A172 (cell line): ENCODE results near the gene ONECUT1. TPM values are rescaled to one million over a fixed set of nuclear protein-coding genes. Genes with fewer than 3 reads are reported as not detected.

Source experiments
- DNase-seq: peaks from one replicate; pipeline ENCODE4 v3.0.0-alpha.2; 2015; ENCODE audit warnings: low spot score
- total RNA-seq: library from RNA; depleted of rRNA; stranded (reverse); fragments of >200 nt; shearing (Covaris generic); gene quantifications from 2 replicates; pipeline ENCODE4 v1.2.3, GENCODE V29; 2014

ONECUT1 gene
- total RNA-seq, 1 experiment from 2014 or later = not detected

DNA sequence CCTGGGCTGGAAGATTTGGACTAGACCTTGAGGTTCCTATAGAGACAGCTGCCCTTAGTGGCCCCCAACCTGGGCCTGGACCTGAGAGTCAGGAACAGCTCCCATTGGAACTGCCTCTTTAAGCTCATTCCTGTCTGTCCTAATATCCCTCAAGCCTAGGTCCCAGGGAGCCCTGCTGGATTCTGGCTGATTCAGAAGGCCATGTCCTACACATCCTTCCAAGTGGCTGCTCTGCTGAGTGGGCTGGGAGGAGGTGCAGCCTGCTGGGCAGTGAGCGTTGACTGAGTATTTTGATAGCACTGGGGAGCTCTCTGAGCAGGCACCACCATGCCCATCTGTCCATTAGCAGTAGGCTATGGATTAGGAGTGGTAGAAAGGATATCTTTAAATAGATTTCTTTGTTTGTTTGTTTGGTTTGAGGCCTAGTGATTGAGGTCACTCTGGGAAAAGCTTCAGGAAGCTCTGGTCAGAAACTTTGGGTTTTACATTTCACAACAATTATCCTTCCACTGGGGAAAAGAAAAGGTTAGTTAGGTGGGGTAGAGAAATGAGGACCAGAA lies 56.4 kb downstream of the ONECUT1 start:
- DNase-seq = no peak

DNA sequence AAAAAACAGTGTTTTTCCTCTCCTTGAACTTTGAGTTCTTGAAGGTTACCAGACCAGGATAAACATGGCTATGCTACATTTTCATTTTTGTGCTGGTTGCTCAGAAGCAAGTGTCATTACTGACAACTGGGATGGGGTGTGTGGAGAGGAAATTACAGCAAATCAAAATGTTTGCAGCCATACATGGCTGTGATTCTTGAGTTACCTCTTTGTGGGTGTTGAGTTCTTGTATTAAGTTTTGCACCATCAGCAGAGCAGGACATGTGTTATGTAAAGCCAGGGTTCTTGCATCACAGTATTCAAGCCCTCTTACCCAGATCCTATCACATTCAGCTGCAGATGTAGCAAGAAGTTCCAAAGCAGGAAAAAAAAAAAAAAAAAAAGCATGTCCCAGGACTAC lies 57.0 kb downstream of the ONECUT1 start:
- no peak for DNase-seq

DNA sequence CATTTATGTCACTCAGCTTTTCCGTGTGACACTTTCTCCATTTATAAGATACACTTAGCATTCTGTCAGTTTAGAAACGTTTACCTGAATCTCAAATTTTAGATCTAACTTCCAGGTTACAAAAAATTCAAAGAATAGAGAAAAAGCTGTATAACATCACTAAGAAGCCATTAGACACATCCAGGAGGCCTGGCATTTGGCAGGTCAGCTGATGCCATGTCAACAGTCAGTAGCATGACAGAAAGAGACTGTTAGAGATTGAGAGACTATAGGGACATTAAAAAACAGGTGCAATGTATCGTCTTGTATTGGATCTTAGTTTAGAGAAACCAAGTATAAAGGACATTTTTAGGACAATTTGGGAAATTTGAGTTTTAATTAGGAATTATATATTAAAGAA lies 57.6 kb downstream of the ONECUT1 start:
- no peak for DNase-seq

DNA sequence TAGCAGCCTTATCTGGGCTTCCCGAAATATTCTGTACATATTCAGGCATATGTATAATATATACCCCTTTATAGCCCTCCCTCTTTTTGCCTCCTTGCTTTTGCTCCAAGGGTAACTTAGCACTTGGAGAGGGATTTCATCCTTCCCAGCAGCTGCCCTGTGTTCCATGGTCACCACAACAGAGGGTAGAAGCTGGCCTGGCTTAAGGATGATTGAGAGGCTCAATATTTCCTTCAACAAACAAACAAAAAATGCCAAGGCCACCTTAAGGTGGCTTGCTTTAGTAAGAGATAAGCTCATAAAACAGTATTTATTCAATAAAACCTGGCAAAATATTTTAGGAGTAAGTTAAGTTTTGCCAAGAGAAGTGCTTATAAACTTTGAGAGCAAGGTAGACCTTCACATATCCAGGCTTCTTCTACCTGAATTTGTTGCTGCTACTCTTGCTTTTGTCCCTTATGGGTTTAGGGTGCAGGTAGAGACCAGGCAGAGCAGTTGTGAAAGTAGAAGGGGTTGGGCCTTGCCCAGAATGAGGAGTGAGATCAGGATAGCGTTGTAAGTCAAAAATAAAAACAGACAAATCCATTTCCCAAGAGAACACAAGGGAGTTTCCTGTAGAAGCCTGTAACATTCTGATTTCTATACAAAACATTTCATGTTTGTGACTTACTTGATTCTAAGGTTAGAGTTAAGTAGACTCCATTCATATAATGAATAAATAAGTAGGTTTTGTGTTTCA lies 58.2 kb downstream of the ONECUT1 start:
- DNase-seq = no peak

DNA sequence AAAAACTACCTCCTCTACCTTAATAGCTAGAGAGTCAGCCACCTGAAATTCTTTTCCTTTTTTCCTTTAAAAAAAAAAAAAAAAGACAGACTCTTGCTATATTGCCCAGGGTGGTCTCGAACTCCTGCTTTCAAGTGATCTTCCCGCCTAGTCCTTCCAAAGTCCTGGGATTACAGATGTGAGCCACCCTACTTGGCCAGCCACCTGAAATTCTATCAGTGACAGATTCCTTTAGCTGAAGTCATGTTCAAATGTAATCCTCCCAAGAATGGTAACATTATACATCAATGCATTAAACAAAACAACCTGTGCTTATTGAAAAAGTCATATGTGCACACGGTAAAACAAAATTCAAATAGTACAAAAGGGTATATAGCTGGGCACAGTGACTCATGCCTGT lies 59.1 kb downstream of the ONECUT1 start:
- DNase-seq = no peak

DNA sequence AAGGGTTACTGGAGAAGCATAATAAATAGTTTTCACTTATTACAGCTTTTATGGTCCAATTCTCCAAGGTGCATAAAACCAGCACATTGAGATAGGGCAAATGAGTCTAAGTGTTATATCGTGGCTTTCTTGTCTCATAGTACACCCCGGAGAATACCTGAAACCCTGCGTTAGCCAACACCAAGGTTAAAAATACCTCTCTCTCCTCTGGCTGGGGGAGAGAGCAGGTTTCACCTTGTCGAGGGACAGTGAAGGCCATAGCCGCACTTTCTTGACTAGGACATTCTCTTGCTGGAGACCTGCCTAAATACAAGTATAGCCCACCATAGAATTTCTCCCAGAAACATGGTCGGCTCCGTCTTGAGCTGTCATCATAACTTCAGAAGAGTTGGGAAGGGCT lies 59.5 kb downstream of the ONECUT1 start:
- DNase-seq = no peak

DNA sequence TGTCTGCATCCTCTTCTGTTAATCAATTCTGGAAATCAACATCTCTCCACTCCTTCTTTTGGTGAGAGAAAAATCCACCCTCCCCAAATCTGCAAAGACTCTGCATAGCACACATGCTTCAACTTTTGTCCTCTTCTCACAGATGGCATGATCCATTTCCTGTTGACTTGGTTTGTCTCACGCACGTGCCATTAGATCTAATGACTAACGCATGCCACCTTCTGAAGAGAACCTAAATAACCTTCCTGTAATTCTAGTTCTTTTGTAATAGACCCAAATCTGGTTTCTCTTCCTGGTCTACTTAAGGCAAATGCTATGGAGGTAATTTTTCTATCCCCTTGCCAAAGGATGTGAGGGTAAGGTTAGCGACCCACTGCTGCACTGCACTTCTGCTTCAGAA lies 60.0 kb downstream of the ONECUT1 start:
- DNase-seq = peak; percentile 53

DNA sequence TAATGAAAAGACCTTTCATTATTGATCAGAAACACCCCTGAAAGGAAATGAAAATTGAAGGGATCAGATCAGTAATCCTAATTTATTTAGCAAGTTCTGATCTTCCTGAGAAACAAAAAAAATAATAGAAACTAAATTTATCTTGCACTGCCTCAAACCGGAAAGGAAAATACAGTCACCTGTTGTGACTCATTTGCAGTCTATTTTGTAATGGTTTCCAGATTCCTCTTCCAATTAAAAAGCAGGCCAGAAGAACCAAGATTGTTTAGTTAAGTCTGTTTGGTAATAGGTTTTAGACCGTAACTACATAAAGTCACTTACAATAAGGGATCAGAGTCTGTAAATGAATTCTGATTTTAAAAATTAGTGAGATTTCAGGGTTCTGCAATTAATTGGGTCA lies 61.2 kb downstream of the ONECUT1 start:
- DNase-seq = peak; percentile 60

DNA sequence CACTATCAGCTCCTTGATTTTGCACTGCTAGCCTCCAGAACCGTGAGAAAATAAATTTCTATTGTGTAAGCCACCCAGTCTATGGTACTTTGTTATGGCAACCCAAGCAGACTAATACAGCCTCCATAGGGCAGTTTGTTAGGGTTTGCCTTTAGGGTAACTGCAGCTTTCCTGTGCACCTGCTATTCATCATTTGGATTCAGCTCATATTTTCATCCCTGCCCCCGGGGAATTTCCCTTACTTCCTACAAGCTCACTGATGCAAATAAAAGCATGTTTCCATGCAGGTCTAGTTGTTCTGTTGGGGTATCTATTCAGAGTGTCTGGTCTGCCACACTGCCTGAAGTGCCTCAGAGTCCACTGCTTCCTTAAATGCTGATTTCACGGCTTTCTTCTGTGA lies 62.3 kb downstream of the ONECUT1 start:
- peak; percentile 8 for DNase-seq

DNA sequence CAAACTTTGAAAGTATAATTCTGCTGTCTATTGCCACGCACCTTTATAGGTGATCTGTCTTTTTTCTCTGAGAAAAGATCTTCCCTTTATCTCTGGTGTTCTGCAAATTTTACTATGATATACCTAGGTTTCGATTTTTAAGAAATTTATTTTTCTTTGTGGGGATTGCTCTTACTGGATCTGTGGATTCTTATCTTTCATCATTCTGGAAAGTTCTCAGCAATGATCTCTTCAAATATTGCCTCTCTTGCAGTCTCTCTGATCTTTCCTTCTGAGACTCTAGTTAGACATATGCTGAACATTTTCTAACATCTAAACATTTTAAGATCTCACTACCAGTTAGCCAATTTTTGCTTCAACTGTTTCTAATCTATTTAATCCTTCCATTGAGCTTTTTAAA lies 63.9 kb downstream of the ONECUT1 start:
- no peak for DNase-seq

DNA sequence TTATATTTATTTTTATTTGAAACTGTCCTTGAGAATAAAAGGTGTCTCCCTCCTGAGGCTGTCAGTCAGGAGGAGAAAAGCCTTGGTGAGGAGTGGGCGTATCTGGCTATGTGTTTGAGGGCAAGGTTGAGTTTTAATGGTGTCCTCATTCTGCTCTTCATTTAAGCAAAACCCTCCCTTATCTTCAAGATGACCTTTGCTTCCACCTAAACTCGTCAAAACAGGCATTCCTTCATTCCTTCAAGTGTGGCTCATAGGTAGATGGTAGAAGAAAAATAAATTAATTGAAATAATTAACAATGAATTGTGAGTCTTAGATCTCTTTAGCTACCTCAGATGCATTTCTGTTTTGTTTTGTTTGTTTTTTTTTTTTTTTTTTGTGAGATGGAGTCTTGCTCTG lies 71.6 kb downstream of the ONECUT1 start:
- DNase-seq = no peak

DNA sequence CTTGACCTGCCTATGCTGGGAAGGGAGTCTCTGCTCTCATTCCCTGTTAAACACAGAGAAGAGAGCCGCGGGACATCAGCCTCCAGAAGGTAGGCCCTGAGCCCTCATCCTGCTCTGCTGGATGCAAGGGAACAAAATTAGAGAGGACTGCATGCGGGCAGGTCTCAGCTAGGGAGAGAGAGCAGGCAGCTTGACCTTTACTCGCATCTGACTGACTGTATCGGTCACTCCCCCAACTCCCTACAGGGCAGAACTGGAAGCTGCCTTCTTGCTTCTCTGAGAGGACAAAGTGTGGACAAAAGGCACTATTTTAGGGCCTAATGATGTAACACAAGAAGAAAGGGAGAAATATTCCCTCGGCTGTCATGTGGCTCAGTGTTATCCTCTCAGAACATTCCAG lies 72.2 kb downstream of the ONECUT1 start:
- no peak for DNase-seq

DNA sequence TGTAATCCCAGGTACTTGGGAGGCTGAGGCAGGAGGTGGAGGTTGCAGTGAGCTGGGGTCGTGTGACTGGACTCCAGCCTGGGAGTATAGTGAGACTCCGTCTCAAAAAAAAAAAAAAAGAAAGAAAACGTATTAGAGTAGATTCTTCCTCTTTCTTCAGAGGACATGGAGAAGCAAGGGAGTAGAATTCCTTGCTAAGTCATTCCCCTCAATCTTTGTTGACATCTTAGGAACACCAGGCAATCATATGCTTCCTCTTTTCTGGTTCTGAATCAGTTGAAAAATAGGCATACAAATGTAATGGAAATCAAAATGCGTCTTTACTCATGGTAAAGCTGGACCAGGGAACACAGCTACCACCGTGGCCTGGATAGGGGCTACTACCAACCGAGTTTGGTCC lies 72.7 kb downstream of the ONECUT1 start:
- no peak for DNase-seq

DNA sequence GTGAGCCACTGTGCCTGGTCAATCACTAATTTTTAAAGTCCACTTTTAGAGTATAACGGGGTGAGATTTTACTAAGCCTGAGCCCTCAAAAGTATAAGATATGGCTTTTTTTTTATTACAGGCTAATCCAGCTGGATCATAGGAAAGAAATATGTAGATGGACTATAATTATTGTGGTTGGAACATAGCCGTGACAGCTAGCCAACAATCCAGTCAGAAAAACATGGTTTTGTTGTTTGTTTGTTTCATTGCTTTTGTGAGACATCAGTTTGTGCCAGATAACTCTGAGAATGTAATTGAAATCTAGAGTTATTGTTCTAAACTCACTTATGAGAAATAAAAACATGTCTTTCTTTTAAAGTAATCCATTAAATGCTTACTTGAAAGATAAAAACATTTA lies 73.6 kb downstream of the ONECUT1 start:
- DNase-seq = no peak

DNA sequence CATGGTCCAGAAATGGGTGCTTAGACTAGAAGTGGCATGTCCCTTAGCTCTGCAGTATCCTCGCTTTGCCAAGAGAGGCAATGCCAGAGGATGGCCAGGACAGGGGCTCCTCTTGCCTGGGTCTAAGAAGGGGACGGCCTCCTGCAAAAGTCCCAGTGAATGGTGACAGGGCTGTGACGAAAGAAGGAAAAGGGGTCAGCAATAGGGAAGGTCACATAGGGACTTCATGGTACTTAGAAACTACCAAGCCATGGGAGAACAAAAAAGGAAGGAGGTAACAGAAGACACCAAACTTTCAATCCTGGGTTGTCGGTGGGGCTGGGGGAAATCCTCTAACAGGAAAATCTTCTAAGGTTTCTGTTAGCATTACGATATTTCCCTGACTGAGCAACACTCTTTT lies 74.7 kb downstream of the ONECUT1 start:
- DNase-seq = no peak

DNA sequence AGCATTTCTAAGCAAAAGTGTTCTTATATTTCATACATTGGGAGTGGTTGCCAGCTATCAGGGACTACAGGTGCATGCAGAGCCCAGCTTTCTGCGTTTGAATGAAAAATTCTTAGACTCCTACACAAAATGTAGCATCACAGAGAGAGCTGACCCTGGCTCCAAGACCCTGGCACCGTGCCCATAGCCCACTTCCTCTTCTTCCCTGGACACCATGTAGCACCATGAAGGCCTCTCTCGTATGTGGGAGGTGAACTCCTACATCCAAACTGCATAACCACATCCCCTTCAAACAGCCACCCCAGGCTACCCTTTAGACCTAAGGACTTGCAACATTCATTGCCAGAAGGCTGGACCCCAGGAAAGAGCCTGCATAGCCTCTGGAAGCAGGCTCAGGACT lies 75.2 kb downstream of the ONECUT1 start:
- no peak for DNase-seq

DNA sequence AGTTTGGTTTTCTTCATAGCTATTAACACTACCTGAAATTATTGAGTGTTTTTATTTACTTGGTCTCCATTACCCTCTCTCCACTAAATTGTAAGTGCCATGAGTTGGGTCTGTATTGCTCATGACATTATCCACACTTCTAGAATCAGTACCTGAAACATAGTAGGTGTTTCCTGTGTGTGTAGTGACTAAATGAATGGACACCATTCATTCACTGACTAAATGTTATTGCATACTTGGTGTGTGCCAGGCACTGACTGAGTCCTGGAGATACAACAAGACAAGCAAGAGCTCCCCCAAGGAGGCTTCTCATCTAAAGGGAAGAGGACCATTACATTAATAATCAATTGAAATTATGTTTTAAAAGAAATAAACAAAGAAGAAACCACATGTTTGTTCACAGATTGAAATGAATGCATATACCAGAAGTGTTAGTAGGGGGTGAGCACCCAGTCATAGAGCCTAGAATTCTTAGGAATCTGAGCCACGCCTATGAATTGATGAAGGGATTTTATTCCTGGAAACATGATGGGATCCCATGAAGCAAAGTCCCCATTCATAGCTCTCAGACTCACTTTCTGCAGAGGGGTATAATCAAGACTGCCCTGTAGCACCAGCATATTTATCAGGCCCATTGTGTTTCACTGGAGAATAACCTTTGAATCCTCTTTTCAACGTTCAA lies 79.3 kb downstream of the ONECUT1 start:
- DNase-seq = no peak

DNA sequence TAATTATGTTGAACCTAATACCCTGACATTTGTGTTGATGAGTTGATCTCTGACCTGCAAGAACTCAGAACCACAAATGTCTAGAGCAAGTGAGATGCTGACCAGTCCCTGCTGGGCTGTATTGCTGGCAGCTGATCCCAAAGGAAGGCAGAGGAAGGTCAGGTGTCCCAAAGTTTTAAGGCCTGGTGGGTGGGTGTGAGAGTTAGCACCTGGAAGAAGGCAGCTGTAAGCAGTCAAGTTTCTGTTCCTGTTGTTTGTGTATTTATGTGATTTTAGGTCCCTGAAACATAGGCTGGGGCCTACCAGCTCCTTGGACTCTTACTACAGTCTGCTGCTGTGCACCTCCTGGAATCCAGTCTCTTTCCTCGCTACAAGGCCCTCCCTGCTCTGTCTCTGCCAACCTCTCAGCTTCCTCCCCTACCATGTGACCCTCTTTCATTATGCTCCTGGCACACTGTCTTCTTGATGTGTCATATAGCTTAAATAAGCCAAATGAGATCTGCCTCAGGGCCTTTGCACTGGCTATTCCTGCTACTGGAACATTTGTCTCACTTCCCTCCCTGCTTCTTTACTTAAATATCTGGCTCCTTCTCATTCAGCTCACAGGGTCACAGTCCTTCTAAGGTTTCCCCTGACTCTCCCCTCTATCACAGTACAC lies 80.0 kb downstream of the ONECUT1 start:
- no peak for DNase-seq

DNA sequence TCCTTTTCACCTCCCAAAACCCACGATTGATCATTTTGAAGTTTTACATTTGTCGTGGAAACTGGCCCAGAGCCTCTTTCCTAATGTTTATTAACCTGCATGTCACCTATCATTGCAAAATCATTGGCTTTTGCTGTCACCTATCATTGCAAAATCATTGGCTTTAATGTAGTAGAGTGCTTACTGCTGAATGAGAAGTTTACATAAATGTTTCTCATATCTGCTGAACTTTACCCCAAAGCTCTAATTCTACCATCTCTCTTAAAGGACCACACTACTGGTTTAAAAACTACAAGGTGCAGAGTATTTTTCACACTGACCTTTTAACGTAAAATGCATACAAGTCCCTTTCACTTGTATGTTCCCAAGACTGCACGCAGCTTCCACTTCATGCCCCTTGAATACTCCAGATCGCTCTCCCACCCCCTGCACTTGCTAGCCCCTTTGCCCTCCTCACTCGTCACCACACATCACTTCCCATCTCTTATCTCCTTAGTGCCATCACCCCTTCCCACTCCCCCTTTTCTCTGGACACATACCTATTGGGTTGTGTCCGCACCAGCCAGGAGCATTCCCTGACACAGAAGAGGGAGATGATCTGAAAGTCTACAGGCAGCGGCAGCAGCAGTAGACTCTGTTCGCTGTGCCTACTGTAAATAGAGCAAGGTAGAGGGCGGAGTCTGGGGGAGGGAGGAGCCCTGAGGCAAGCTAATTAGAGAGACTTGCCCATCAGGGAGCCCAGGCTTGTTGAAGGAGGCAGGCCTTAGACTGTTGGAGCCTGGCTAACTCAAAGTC lies 80.8 kb downstream of the ONECUT1 start:
- no peak for DNase-seq
